GM19328 (cell line): ENCODE data around the gene FNDC5.
A peak's percentile ranks its signal among the peaks of the same experiment; 100 is the strongest.

ENCODE experiments used
- ATAC-seq: cut with Tn5 transposase; IDR thresholded peaks from one replicate; pipeline ENCODE4 v1.9.1; 2021; ENCODE audit warnings: mild to moderate bottlenecking, moderate library complexity; ENCODE audit not compliant: unreplicated experiment

The FNDC5 gene

DNA sequence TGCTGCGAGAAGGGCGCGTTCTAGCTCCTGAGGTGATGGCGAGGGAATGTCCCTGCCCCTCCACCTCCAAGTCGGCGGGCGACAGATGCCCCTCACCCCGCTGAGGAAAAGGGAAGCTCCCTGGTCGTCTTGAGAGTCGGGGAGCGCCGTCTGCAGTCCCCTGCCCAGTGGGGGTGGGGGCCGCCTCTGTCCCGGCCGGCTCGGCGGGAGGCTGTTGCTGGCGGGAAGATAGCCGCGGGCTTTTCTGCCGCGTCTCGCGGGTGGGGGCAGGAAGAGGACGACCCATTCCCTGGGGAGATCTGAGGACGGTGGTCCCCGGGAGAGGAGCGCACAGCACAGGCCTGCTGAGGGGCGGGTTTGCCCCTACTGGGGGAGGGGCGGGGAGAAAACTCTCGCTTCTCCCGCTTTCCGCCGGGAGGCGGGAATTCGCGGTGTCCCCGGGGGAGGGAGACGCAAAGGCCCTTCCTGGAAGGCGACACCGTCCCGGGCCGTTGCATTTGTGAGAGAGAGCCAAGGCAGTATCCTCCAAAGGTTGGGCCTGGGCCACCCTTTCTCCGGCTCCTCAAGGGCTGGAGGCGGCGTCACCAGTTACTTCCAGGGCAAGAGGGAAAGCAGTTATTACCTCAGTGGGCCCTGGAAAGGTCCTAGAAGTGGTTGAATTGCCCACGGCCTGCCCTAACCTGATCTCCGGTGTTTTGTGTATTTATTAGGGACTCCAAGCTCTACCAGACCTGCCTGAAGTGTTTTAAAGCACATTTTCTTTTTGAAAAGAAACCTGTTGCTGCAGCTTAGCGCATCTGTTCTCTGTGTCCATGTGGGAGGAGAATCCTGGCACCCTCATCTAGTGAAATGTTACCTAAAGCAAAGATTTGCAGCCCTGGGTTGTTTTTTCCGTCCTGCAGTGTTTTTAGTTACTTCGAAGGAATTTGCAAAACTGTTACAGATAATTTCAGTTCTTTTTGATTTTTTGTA lies 52.6 kb downstream of the FNDC5 start:
- no peak for ATAC-seq

- peak; percentile 86 for ATAC-seq
Observed at GRCh38 chr1:32817159-32817814, 53.4 kb downstream of the FNDC5 start, which contains the start of the genes S100PBP and YARS1. TSS of gene S100PBP (plus strand) at chr1:32817653. CDS start at chr1:32826100, 8,447 bp downstream. TSS of gene YARS1 (minus strand) at chr1:32817358. CDS start at chr1:32817244, 114 bp downstream.

- peak; percentile 3 for ATAC-seq
Observed at GRCh38 chr1:32816676-32817158, 54.0 kb downstream of the FNDC5 start.

DNA sequence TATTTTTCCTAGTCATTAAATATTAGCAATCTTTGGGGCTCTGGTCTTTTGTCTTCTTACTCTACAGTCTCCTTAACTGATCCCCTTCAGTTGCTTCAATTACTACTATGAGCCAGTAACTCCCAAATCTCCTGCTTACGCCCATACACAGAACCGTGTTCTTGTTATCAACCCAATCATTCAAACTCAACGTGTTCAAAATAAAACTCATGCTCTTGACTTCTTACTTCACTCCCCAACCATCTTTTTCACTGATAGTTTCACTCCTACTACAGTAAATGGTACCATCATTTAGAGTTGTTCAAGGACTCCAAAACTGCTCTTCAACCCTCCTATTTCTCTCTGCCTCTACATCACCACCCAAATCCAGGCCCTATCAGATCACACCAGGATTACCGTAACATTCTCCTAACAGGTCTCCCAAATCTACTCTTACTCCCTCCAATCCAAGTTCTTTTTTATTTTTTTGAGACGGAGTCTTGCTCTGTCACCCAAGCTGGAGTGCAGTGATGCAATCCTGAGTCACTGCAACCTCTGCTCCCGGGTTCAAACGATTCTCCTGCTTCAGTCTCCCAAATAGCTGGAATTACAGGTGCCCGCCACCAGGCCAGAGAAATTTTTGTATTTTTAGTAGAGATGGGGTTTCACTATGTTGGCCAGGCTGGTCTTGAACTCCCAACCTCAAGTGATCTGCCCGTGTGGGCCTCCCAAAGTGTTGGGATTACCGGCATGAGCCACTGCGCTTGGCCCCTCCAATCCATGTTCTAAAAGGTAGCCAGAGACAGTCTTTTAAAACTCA lies 56.6 kb downstream of the FNDC5 start:
- ATAC-seq = no peak
